Hepatocyte (in vitro differentiated cells): ENCODE measurements around the gene EFHC2. TPM values are rescaled to one million over a fixed set of nuclear protein-coding genes. Genes with fewer than 3 reads are reported as not detected.
A peak's percentile ranks its signal among the peaks of the same experiment; 100 is the strongest.
"Not testable (repeated sequence)": the region's sequence is repeated elsewhere in the genome, so short reads cannot be mapped to it uniquely, and the experiment has no call there.

Source experiments
- DNase-seq: peaks from one replicate; pipeline ENCODE4 v3.0.0-alpha.2; 2016; ENCODE audit warnings: low spot score
- H2AFZ ChIP-seq: fragments of 200-600 bp; sonication (generic); 2 replicates; pipeline ENCODE4 v1.6.0; 2016; ENCODE audit warnings: antibody characterized with exemption, mild to moderate bottlenecking
- H3K27ac ChIP-seq: fragments of 200-600 bp; sonication (generic); 2 replicates; pipeline ENCODE4 v1.5.1; 2016; ENCODE audit warnings: mild to moderate bottlenecking
- H3K27me3 ChIP-seq: fragments of 200-600 bp; sonication (generic); 2 replicates; pipeline ENCODE4 v1.6.1; 2016
- H3K36me3 ChIP-seq: fragments of 200-600 bp; sonication (generic); replicated peaks from 2 replicates; pipeline ENCODE4 v1.5.1; 2016; ENCODE audit warnings: low read depth; ENCODE audit not compliant: insufficient read depth
- H3K4me1 ChIP-seq: fragments of 200-600 bp; sonication (generic); 2 replicates; pipeline ENCODE4 v1.5.1; 2016; ENCODE audit warnings: mild to moderate bottlenecking, moderate library complexity; ENCODE audit not compliant: insufficient read depth
- H3K4me2 ChIP-seq: fragments of 200-600 bp; sonication (generic); 2 replicates; pipeline ENCODE4 v1.6.0; 2016
- H3K4me3 ChIP-seq: fragments of 200-600 bp; sonication (generic); 2 replicates; pipeline ENCODE4 v1.5.1; 2016; ENCODE audit warnings: mild to moderate bottlenecking
- H3K79me2 ChIP-seq: fragments of 200-600 bp; sonication (generic); 2 replicates; pipeline ENCODE4 v1.6.0; 2017; ENCODE audit warnings: mild to moderate bottlenecking
- H3K9me2 ChIP-seq: fragments of 200-600 bp; sonication (generic); replicated peaks from 2 replicates; pipeline ENCODE4 v1.6.0; 2017; ENCODE audit warnings: mild to moderate bottlenecking; ENCODE audit not compliant: insufficient read depth
- H3K9me3 ChIP-seq: fragments of 200-600 bp; sonication (generic); 2 replicates; pipeline ENCODE4 v1.5.1; 2016; ENCODE audit warnings: low read depth, mild to moderate bottlenecking
- H4K20me1 ChIP-seq: fragments of 200-600 bp; sonication (generic); 2 replicates; pipeline ENCODE4 v1.6.0; 2016; ENCODE audit warnings: mild to moderate bottlenecking; ENCODE audit not compliant: insufficient read depth, poor library complexity, severe bottlenecking
- CTCF ChIP-seq: fragments of 200-600 bp; sonication (generic); IDR thresholded peaks from 2 replicates; pipeline ENCODE4 v1.5.1; 2016; ENCODE audit warnings: antibody characterized with exemption, mild to moderate bottlenecking; ENCODE audit not compliant: poor library complexity
- EZH2 ChIP-seq: fragments of 200-600 bp; sonication (generic); IDR thresholded peaks from 2 replicates; pipeline ENCODE4 v1.6.1; 2016; ENCODE audit warnings: antibody characterized with exemption, mild to moderate bottlenecking, borderline replicate concordance
- EZH2phosphoT487 ChIP-seq: fragments of 200-600 bp; sonication (generic); IDR thresholded peaks from one replicate; pipeline ENCODE4 v1.6.1; 2018; ENCODE audit warnings: antibody characterized with exemption, mild to moderate bottlenecking, low read depth, moderate library complexity; ENCODE audit not compliant: unreplicated experiment, severe bottlenecking
- WGBS: methylation state at CpG from one replicate; pipeline ENCODE4 v1.1.6; 2016; ENCODE audit warnings: low lambda C conversion rate; ENCODE audit errors: missing lambda C conversion rate; 5-methylcytosine and 5-hydroxymethylcytosine counted together
- polyA plus RNA-seq: library from polyadenylated mRNA; unstranded; fragments of >200 nt; fragmentation: Nextera tagmentation; extraction: Ambion mirVana; gene quantifications from 2 replicates; pipeline ENCODE4 v1.2.1, GENCODE V29; 2016
- total RNA-seq: library from RNA; depleted of rRNA; stranded (reverse); fragments of >200 nt; gene quantifications from 2 replicates; pipeline ENCODE4 v1.2.3, GENCODE V29; 2014

Gene EFHC2
- total and polyA plus RNA-seq, 2 experiments from 2014 or later = 1.3 to 1.8 TPM

GRCh38 chrX:44260609-44261008, 82.9 kb downstream of the EFHC2 start:
- no peaks in the 10 kb centered on the region for H3K9me2 ChIP-seq
- no peaks in the 10 kb centered on the region for H3K4me1 ChIP-seq
- H3K9me3 ChIP-seq = no peaks in the 10 kb centered on the region
- no peaks in the 10 kb centered on the region for H3K27me3 ChIP-seq
- H4K20me1 ChIP-seq = no peaks in the 10 kb centered on the region
- no peak overlapping the region for H2AFZ ChIP-seq
- H3K27ac ChIP-seq = no peak overlapping the region
- no peaks in the 10 kb centered on the region for H3K79me2 ChIP-seq
- H3K4me2 ChIP-seq = no peak overlapping the region
- no peak for TF ChIP-seq EZH2phosphoT487
- no peak for TF ChIP-seq EZH2
- no peak for TF ChIP-seq CTCF
- H3K4me3 ChIP-seq = no peak overlapping the region
- no peak for DNase-seq
- no peaks in the 10 kb centered on the region for H3K36me3 ChIP-seq

- H2AFZ ChIP-seq, H3K27me3 ChIP-seq, H3K36me3 ChIP-seq, H3K4me1 ChIP-seq, H3K79me2 ChIP-seq, H3K9me3 ChIP-seq, H3K4me2 ChIP-seq, H4K20me1 ChIP-seq, H3K27ac ChIP-seq, H3K4me3 ChIP-seq, H3K9me2 ChIP-seq, DNase-seq: not testable (repeated sequence)
- WGBS = 69% methylated on average over 2 of the region's 2 CpGs
These were observed 87.7 kb downstream of the EFHC2 start for GRCh38 chrX:44255742-44256141.

- Histone ChIP-seq H3K36me3 (no peaks in the 10 kb centered on the region), H3K9me2 (no peaks in the 10 kb centered on the region), H3K27ac (no peak overlapping the region), H3K27me3 (no peaks in the 10 kb centered on the region), H3K4me1 (peaks cover 3% of the 10 kb centered on the region), H3K4me3 (no peak overlapping the region), H3K79me2 (no peaks in the 10 kb centered on the region), H3K4me2 (peak overlapping the region; percentile 59), H4K20me1 (no peaks in the 10 kb centered on the region), H2AFZ (peak overlapping the region; percentile 66), H3K9me3 (no peaks in the 10 kb centered on the region)
- TF ChIP-seq CTCF (no peak), EZH2phosphoT487 (no peak), EZH2 (no peak)
- WGBS = 74% methylated on average over 4 of the region's 4 CpGs
- no peak for DNase-seq
These were observed 89.9 kb downstream of the EFHC2 start for GRCh38 chrX:44253575-44253942.

- not testable (repeated sequence) for H4K20me1 ChIP-seq, H3K79me2 ChIP-seq, H2AFZ ChIP-seq, H3K36me3 ChIP-seq, H3K9me3 ChIP-seq, H3K4me1 ChIP-seq, H3K4me3 ChIP-seq, H3K9me2 ChIP-seq, H3K27me3 ChIP-seq
- DNase-seq = peak; percentile 43
- Histone ChIP-seq H3K4me2 (peak overlapping the region; percentile 59), H3K27ac (peak overlapping the region; percentile 22)
- 66% methylated on average over 17 of the region's 17 CpGs for WGBS
These were observed 90.5 kb downstream of the EFHC2 start for GRCh38 chrX:44252688-44253574.
